HG03439 (cell line): ENCODE data around the gene NR2F1.

Experiments used
- ATAC-seq: cut with Tn5 transposase; IDR thresholded peaks from one replicate; pipeline ENCODE4 v1.9.1; 2021; ENCODE audit warnings: mild to moderate bottlenecking, moderate library complexity; ENCODE audit not compliant: unreplicated experiment

The NR2F1 gene

DNA sequence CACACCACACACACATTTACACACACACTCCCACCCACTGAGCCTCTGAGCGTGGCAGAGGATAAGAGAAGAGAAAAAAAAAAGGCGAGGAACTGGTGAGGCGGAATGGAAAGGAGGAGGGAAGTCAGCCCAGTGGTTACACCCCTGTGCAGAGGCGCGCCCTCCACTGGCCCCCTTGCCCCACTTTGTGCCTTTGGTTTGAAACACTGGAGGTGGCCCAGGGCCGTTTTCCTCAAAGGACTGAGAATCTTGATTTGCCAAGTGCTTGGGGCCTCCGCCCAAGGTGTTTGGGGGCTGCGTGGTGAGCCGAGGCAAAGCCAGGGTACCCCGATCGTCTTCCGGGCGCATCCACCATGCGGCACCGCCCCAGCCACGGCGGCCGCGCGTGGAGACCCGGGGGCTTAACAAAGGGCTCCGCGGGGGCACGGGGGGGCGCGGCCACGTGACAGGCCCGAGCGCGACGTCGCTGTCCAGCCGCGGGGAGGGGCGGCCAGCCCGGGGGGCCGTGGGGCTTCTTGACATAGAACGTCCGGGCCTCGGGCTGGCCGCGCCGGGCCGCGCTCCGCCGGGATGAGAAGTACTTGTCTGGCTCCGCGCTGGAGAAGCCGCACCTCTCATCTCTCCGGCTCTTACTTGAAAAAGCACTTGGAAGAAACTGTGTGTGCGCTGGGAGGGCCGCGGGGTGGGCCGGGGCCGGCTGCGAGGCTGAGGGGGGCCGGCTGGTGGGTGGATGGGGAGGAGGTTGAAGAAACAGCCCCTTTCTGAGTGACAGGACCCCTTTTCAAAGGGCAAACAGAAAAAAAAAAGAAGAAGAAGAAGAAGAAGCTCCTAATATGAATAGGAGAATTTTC, 21.0 kb downstream of the NR2F1 start:
- ATAC-seq, result no peak

DNA sequence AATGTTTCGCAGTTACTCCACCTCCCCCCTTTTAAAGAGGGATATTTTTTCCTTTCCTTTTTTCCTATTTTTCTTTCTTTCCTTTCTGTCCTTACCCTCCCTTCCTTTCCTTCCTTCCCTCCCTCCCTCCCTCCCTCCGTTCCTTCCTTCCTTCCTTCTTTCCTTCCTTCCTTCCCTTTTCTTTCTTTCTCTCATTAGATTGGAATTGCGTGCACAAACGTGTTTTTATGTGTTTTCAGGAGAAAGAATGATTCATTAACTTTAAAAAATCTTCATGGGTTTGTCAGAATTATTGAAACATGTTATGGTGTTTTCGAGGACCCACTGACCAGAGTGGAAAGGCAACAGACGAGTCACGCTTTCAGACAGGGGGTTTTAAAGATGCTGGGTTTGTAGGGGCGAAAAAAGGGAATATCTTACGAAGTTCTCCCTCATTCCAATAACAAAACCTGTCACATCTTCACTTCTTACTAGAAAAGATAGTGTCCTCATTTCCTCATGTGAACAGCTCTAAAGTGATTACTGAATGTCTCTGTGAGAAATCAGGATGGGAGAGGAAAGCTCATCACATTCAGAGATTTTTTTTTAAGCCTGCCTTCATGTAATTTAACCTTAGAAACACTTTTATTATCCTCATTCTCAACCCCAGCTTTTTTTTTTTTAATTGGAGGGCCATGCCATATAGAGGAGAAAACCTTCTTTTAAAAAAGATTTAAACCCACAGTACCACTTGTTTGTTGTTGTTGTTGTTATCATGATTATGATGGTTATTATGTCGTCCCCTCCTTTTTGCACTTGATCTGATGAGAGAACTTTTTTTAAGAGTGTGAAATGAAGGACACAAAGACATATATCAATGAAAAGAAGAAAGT, 21.9 kb downstream of the NR2F1 start:
- ATAC-seq, result no peak

DNA sequence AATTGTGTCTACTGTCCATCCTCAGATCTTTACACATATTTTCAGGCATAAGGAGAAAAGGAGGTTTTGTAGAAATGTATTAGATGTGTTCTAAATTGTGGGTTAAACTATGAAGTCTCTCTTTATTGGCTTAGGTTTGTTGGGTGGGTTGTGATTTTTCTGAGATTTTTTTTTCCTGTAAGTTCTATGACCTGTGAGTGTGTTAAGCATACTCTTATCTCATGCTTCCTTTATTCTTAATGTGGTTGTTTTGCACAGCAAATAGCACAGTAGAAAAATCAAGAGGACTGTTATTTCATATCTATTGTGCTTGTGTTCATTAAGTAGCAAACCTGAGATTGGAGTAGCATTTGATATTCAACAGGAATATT, 23.3 kb downstream of the NR2F1 start:
- no peak for ATAC-seq

- peak; percentile 87 for ATAC-seq
Measured at GRCh38 chr5:93607367-93608258, 24.6 kb downstream of the NR2F1 start.

DNA sequence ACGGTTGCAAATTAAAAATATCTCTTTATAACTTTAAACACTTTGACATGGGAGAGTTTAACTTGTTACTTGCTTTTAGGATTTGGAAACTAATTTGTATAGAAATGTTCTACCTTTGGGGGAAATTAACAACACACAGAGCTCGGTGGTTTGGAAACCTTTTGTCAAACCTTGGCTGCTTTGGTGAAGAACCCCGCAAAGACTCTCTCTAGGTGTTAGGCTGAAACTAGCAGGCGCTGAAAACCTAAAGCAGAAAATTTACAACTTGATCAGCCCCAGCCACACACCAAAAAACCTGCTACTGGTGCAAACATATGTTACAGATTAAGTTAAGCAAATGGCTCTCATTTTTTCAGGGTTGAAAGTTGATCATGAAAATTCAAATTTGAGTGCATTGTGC, 25.8 kb downstream of the NR2F1 start:
- ATAC-seq, result no peak

- ATAC-seq, result no peak
Measured at GRCh38 chr5:93609762-93610161, 26.7 kb downstream of the NR2F1 start.

DNA sequence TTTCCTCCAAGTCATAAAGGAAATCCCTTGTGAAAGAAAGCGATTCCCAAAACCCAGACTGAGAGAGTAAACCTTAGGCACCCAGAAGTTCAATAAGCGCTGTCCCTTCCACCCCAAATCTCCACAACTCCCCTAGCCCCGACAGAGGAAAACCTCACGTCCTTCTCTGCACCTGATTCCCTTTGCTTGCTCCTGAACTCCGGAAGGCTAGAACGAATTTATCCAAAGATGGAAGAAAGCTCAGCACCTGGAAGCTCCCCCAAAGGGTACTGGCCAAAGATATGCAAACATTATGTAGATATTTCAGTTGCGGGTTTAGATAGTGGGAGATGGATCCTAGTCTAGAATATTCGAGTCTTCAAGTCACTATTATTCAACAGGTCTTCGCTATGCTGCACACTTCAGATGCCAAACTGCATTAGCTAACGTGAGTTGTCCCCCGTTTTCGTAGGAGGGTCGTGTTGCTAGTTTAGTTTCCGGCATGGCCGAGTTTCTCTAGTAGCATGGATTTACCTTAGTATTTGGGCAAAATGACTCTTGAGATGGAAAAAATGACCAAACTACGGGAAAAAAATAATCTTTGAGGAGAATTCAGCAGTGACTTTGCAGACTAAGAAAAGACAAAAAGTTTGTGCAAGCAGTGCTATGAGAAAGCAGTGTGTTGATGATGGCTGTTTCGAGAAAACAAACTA, 27.7 kb downstream of the NR2F1 start:
- ATAC-seq, result no peak

DNA sequence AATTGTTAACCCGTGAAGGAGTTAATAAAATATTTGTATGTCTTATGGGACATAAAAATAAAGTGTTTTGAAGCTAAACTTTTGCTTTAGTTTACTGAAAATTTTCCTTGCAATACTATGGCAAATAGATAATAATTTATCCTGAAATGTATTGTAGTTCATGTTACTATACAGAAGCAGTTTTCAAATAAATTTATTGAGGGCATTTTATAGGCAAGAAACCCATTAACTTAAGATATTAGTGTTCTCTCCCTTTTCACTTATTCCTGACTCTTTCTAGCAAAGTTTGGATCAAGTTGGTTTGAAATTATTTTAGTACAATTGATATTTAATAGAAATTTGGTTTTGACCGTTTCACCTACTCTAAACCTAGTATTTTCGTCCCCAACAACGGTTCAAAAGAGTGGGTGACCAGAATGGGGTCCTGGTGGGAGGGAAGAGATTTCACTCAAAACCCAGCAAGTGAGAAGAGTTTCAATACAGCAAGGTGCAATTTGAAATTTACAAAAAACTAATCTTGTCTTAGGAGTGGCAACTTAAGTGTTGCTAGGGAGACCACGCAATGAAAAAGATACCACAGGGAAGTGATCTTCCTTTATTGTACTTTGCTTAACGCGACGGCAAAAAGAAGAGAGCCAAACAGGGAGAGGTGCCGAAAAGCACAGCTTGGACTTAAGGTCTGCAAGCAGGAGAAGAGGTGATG, 28.4 kb downstream of the NR2F1 start:
- no peak for ATAC-seq

- ATAC-seq, result no peak
Measured at GRCh38 chr5:93611976-93612854, 29.2 kb downstream of the NR2F1 start.

GRCh38 chr5:93612855-93613243, 29.8 kb downstream of the NR2F1 start:
- no peak for ATAC-seq

DNA sequence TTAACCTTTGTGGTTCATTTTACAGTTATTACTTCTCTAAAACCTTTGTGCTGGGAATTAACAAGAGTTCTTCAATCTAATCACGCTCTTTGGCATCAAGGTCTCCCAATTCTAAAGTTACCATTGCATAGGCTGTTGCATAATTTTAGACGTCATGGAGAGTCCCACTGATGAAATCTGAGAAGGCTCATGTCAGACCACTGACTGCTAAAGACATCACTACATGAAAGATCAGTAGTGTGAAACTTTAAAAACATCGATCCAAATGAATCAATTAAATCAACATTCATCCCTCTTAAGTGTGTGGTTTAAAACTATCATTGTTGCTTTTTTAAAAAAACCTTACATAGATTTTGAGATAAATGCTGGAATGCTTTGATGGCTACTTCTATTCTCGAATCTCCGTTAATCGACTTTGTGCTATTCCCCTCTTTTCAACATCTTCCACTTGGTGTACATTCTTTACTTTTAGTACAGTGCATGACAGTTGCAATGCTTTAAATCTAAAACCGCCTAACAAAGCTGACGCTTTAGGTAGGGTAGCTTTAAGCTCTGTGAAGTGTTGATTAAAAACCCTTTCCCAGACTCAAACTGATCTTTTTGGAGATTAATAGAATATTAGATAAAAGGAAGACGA, 33.6 kb downstream of the NR2F1 start:
- ATAC-seq, result no peak

DNA sequence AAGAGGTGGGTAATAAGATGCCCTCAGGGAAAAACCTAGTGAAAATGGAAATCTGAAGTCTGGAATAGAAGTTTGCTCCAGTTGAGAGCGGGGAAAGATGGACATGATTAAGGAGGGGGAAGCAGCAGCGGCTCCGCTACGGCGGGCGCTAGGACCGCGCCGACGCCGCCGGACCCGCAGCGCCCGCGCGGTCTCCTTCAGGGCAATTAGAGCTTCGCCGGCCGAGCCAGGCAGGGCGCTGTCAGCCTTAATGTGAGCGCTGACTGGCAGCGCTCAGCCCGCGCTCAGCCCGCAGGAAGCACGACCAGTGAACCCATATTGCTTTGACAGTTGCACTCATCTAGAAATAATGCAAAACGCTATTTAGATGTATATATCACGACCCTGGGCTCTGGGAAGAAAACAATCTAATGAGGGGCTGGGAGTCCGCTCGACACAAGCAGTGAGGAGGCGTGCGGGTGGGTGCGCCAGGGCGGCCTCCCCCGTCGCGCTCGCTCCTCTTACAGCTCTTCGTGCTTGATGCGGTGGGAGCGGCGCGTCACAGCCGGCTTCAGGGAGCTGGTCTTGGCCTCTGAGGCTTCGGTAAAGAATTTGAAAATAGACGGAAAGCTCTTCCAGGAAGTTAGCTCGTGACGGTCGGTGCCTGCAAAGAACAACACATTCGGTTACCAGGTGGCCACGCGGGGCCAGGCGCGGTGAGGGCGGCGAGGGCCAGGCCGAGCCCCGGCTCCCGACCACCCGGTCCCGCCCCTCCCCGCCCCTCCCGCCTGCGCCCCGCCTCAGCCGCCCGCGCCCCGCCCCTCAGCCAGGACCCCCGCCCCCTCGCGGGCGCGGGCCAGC, 37.7 kb downstream of the NR2F1 start:
- ATAC-seq, result peak; percentile 99

- no peak for ATAC-seq
Measured at GRCh38 chr5:93621327-93621798, 38.3 kb downstream of the NR2F1 start.

- ATAC-seq, result no peak
Measured at GRCh38 chr5:93622240-93622885, 39.3 kb downstream of the NR2F1 start.

- ATAC-seq, result no peak
Measured at GRCh38 chr5:93623153-93623552, 40.1 kb downstream of the NR2F1 start.

DNA sequence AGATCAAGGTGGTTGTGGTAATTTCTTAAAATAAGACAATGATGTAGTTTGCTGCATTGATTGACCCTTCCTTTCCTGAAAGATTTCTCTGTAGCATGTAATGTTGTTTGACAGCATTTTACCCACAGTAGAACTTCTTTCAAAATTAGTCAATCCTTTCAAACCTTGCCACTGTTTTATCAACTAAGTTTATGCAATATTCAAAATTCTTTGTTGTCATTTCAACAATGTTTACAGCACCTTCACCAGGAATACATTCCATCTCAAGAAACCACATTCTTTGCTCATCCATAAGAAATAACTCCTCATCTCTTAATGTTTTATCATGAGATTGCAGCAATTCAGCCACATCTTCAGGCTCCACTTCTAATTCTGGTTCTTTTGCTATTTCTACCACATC, 43.8 kb downstream of the NR2F1 start:
- ATAC-seq, result no peak

DNA sequence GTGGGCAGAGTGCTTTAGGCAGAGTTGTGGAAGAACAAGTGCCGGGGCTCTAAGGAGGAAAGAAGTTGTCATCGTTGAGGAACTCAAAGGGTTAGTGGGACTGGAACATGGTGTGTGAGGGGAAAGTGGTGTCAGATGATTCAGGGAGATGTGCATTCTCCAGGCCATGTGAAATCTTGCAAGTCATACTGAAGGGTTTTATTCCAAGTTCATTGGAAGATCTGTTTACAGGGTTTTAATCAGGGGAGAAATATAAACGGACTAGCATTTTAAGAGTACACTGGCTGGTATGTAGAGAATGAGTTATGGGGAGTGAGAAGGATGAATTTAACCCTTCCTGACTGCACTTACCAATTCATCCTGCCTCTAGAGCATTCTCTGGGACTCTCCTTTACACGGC, 49.3 kb downstream of the NR2F1 start:
- no peak for ATAC-seq
